A549 (cell line): Measurements from ENCODE around the gene SRF.

Experiments used
- BHLHE40 ChIP-seq: IDR thresholded peaks from 2 replicates; pipeline ENCODE4 v1.6.1; 2012; ENCODE audit warnings: low read depth, low read length, inconsistent platforms
- CBX8 ChIP-seq: fragments of 200-600 bp; sonication (generic); IDR thresholded peaks from 2 replicates; pipeline ENCODE4 v1.6.1; 2016
- CEBPB ChIP-seq, 2 experiments: fragments of >200 bp in 1 of 2; sonication (Bioruptor Twin) in 1 of 2; formaldehyde crosslinking in 1 of 2; IDR thresholded peaks; 2 replicates each; pipeline ENCODE4 v1.6.1; 2012 to 2016
- ESRRA ChIP-seq: fragments of 150-350 bp; IDR thresholded peaks from 2 replicates; pipeline ENCODE4 v1.6.1; 2014; ENCODE audit warnings: mild to moderate bottlenecking, low read length, borderline replicate concordance
- MAZ ChIP-seq: fragments of 150-350 bp; IDR thresholded peaks from 2 replicates; pipeline ENCODE4 v1.6.1; 2014; ENCODE audit warnings: antibody characterized with exemption, low read depth, low read length, borderline replicate concordance
- NPAS2 ChIP-seq: fragments of 250-450 bp; sonication (Bioruptor Pico); IDR thresholded peaks from 2 replicates; pipeline ENCODE4 v1.8.0; 2022; ENCODE audit warnings: mild to moderate bottlenecking, moderate library complexity, borderline replicate concordance
- PBX3 ChIP-seq: IDR thresholded peaks from 2 replicates; pipeline ENCODE4 v1.6.1; 2012
- PHF8 ChIP-seq: fragments of 200-600 bp; sonication (generic); IDR thresholded peaks from 2 replicates; pipeline ENCODE4 v1.6.1; 2016; ENCODE audit warnings: low read depth, mild to moderate bottlenecking, antibody characterized with exemption, moderate library complexity, borderline replicate concordance
- RFX5 ChIP-seq: fragments of 450-650 bp; IDR thresholded peaks from 2 replicates; pipeline ENCODE4 v1.7.1; 2014; ENCODE audit warnings: antibody characterized with exemption, mild to moderate bottlenecking, moderate library complexity
- SMC3 ChIP-seq: fragments of >200 bp; sonication (Bioruptor Twin); formaldehyde crosslinking; IDR thresholded peaks from 3 replicates; pipeline ENCODE4 v1.6.1; 2018; ENCODE audit warnings: inconsistent platforms
- SREBF2 ChIP-seq: fragments of 450-650 bp; IDR thresholded peaks from 2 replicates; pipeline ENCODE4 v1.6.1; 2014; ENCODE audit warnings: mild to moderate bottlenecking, moderate library complexity
- USF2 ChIP-seq: fragments of 450-650 bp; IDR thresholded peaks from 2 replicates; pipeline ENCODE4 v1.6.1; 2014; ENCODE audit warnings: antibody characterized with exemption
- TF ChIP-seq, protein P1 (sequence below): fragments of >200 bp; sonication (Bioruptor Twin); formaldehyde crosslinking; IDR thresholded peaks from 3 replicates; pipeline ENCODE4 v1.5.1; 2016

DNA sequence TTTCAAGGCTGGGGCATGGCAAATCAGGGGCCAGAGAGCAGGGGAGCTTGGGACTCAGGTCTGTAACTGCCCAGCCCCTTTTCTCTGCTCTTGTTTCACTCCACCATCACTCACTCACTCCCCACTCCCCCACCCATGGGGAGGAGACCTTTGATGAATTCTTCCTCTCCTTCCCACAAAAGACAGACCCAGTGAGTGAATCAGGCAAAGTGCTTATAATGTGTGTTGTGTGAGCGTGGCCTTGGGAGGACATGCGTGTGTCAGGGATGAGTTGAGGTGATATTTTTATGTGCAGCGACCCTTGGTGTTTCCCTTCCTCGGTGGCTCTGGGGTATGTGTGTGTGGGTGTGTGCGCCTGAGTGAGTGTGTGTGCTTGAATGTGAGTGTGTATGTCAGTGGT is 9.9 kb downstream of the SRF start:
- TF ChIP-seq, protein P1, sequence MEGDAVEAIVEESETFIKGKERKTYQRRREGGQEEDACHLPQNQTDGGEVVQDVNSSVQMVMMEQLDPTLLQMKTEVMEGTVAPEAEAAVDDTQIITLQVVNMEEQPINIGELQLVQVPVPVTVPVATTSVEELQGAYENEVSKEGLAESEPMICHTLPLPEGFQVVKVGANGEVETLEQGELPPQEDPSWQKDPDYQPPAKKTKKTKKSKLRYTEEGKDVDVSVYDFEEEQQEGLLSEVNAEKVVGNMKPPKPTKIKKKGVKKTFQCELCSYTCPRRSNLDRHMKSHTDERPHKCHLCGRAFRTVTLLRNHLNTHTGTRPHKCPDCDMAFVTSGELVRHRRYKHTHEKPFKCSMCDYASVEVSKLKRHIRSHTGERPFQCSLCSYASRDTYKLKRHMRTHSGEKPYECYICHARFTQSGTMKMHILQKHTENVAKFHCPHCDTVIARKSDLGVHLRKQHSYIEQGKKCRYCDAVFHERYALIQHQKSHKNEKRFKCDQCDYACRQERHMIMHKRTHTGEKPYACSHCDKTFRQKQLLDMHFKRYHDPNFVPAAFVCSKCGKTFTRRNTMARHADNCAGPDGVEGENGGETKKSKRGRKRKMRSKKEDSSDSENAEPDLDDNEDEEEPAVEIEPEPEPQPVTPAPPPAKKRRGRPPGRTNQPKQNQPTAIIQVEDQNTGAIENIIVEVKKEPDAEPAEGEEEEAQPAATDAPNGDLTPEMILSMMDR, result no peak
- no peak for TF ChIP-seq USF2
- no peak for TF ChIP-seq SMC3
- no peak for TF ChIP-seq MAZ
- no peak for TF ChIP-seq CEBPB (IDR thresholded peaks at IDR 0.05)
- no peak for TF ChIP-seq ESRRA
- TF ChIP-seq NPAS2, result no peak
- TF ChIP-seq BHLHE40, result no peak
- no peak for TF ChIP-seq PBX3
- no peak for TF ChIP-seq RFX5
- TF ChIP-seq PHF8, result no peak
- TF ChIP-seq CBX8, result no peak
- no peak for TF ChIP-seq SREBF2
